Liver (tissue), 3 donors: Measurements from ENCODE around the gene MAML3.

Source experiments
- ATF3 ChIP-seq: IDR thresholded peaks from 2 replicates; pipeline ENCODE4 v1.6.1; 2016; ENCODE audit warnings: antibody characterized with exemption
- CTCF ChIP-seq: fragments of 150-350 bp; IDR thresholded peaks from 2 replicates; pipeline ENCODE4 v1.5.1; 2017; ENCODE audit warnings: improper control_type of control experiment, low read depth, low read length; ENCODE audit not compliant: missing input control
- EGR1 ChIP-seq, 2 donors: IDR thresholded peaks; 2 replicates each; pipeline ENCODE4 v1.6.1; 2016 to 2018; ENCODE audit warnings: antibody characterized with exemption in 2 of 2, low read depth in 2 of 2
- GABPA ChIP-seq, 2 donors: IDR thresholded peaks in 1 of 2; conservative IDR thresholded peaks in 1 of 2; 2 replicates each; pipeline ENCODE4 v1.6.1; 2016; ENCODE audit warnings: antibody characterized with exemption in 2 of 2, mild to moderate bottlenecking in 1 of 2, moderate library complexity in 1 of 2
- HNF4A ChIP-seq, 2 donors: conservative IDR thresholded peaks; 2 replicates each; pipeline ENCODE4 v1.6.1; 2016; ENCODE audit warnings: antibody characterized with exemption in 2 of 2, mild to moderate bottlenecking in 2 of 2
- HNF4G ChIP-seq: IDR thresholded peaks from 2 replicates; pipeline ENCODE4 v1.6.1; 2016; ENCODE audit warnings: antibody characterized with exemption
- JUND ChIP-seq, 2 donors: IDR thresholded peaks; 2 replicates each; pipeline ENCODE4 v1.6.1; 2016; ENCODE audit warnings: antibody characterized with exemption in 2 of 2
- MAX ChIP-seq: IDR thresholded peaks from 2 replicates; pipeline ENCODE4 v1.6.1; 2016; ENCODE audit warnings: antibody characterized with exemption
- RAD21 ChIP-seq, 2 donors: IDR thresholded peaks; 2 replicates each; pipeline ENCODE4 v1.6.1; 2016; ENCODE audit warnings: antibody characterized with exemption in 2 of 2, mild to moderate bottlenecking in 2 of 2
- REST ChIP-seq: IDR thresholded peaks from 2 replicates; pipeline ENCODE4 v1.6.1; 2016; ENCODE audit warnings: antibody characterized with exemption, mild to moderate bottlenecking
- RXRA ChIP-seq, 2 donors: IDR thresholded peaks; 2 replicates each; pipeline ENCODE4 v1.6.1; 2017 to 2018; ENCODE audit warnings: antibody characterized with exemption in 2 of 2, mild to moderate bottlenecking in 1 of 2
- SP1 ChIP-seq: IDR thresholded peaks from 2 replicates; pipeline ENCODE4 v1.6.1; 2018; ENCODE audit warnings: antibody characterized with exemption, mild to moderate bottlenecking
- ZBTB33 ChIP-seq: IDR thresholded peaks from 2 replicates; pipeline ENCODE4 v1.6.1; 2016; ENCODE audit warnings: antibody characterized with exemption
- donor health status: healthy.
- donor health status: healthy.

- TF ChIP-seq MAX (no peak), CTCF (no peak), ATF3 (no peak), HNF4A (conservative IDR thresholded peaks at IDR 0.05) (no peak), RAD21 (IDR thresholded peaks at IDR 0.05) (no peak), RXRA (IDR thresholded peaks at IDR 0.05) (no peak), REST (no peak), JUND (IDR thresholded peaks at IDR 0.05) (no peak), HNF4G (no peak), EGR1 (IDR thresholded peaks at IDR 0.05; ENCODE audit: low read depth in 2 of 2) (no peak), SP1 (no peak), ZBTB33 (no peak), GABPA (IDR thresholded peaks at IDR 0.05 in 1 of 2, conservative IDR thresholded peaks at IDR 0.05 in 1 of 2) (no peak)
Observed at GRCh38 chr4:140135529-140136088, 18.4 kb downstream of the MAML3 start.
